HepG2 (cell line): ENCODE data around the gene JHY. TPM values are rescaled to one million over a fixed set of nuclear protein-coding genes. Genes with fewer than 3 reads are reported as not detected.

Experiments
- ATAC-seq: fragments of 200-7000 bp; cut with Tn5 transposase; 3 replicates; pipeline ENCODE4 v1.9.1; 2020; ENCODE audit warnings: mild to moderate bottlenecking, moderate library complexity
- BruUV-seq: library from RNA; stranded (reverse); fragments of 400-500 nt; replicated peaks from 2 replicates; lab custom pipeline; 2021; lab: Mats Ljungman, UMichigan
- CTCF ChIA-PET: fragments of 300-600 bp; formaldehyde crosslinking; extraction: SDS; loops from one replicate; lab custom pipeline; 2021; ENCODE audit warnings: low total read pairs, inconsistent platforms, low intra/inter-chr PET ratio; lab: Yijun Ruan, JAX
- POLR2A ChIA-PET: fragments of 350-600 bp; sonication (Branson Sonifier 250); formaldehyde crosslinking; loops from one replicate; lab custom pipeline; 2020; ENCODE audit warnings: antibody characterized with exemption, inconsistent platforms; lab: Yijun Ruan, JAX
- DNase-seq: peaks from one replicate; pipeline ENCODE4 v3.0.0-alpha.2; 2015; ENCODE audit warnings: low spot score
- FAIRE-seq: peaks from 3 replicates; lab custom pipeline; 2011; peaks lifted over from hg19 to GRCh38; lab: Jason Lieb, UNC
- H2AFZ ChIP-seq: one replicate; pipeline ENCODE4 v1.6.1; 2011; ENCODE audit warnings: low read length, inconsistent platforms
- H3K27ac ChIP-seq: fragments of 300-600 bp; 3 replicates; pipeline ENCODE4 v1.8.0; 2011; ENCODE audit warnings: mixed run types, mild to moderate bottlenecking, mixed read lengths, low read length, inconsistent platforms; ENCODE audit not compliant: insufficient read depth; ENCODE audit errors: extremely low read length
- H3K27me3 ChIP-seq, 2 experiments: fragments of 200-600 bp in 1 of 2; 2 replicates in 1 of 2; 3 replicates in 1 of 2; pipeline versions ENCODE4 v1.6.0 to v1.8.0; 2011; ENCODE audit warnings: low read length in 2 of 2, mild to moderate bottlenecking in 2 of 2, moderate library complexity in 2 of 2, inconsistent platforms in 1 of 2; ENCODE audit not compliant: insufficient read depth in 2 of 2, control insufficient read depth in 1 of 2
- H3K36me3 ChIP-seq, 2 experiments: fragments of 200-600 bp in 1 of 2; replicated peaks in 1 of 2; 2 replicates in 1 of 2; 3 replicates in 1 of 2; pipeline versions ENCODE4 v1.5.1 to v1.8.0; 2011; ENCODE audit warnings: low read length in 2 of 2, inconsistent platforms in 1 of 2; ENCODE audit not compliant: insufficient read depth in 2 of 2, control insufficient read depth in 1 of 2
- H3K4me1 ChIP-seq: 2 replicates; pipeline ENCODE4 v1.5.1; 2012; ENCODE audit warnings: low read length, inconsistent platforms; ENCODE audit not compliant: insufficient read depth
- H3K4me2 ChIP-seq: 2 replicates; pipeline ENCODE4 v1.6.0; 2011; ENCODE audit warnings: low read depth, low read length, inconsistent platforms
- H3K4me3 ChIP-seq, 3 experiments: fragments of 200-600 bp in 1 of 3; sonication (generic), shearing (Covaris generic) in 1 of 3; replicated peaks in 1 of 3; 2 replicates each; pipeline ENCODE4 v1.5.1; 2011 to 2016; ENCODE audit warnings: low read length in 3 of 3, inconsistent platforms in 2 of 3, low read depth in 2 of 3, mild to moderate bottlenecking in 2 of 3, control low read depth in 1 of 3, mixed read lengths in 1 of 3; ENCODE audit not compliant: insufficient read depth in 1 of 3
- H3K79me2 ChIP-seq: one replicate; pipeline ENCODE4 v1.6.1; 2011; ENCODE audit warnings: low read length, inconsistent platforms; ENCODE audit not compliant: insufficient read depth
- H3K9ac ChIP-seq: 2 replicates; pipeline ENCODE4 v1.6.0; 2011; ENCODE audit warnings: mild to moderate bottlenecking, low read depth, low read length, inconsistent platforms; ENCODE audit not compliant: insufficient read depth
- H3K9me3 ChIP-seq: 2 replicates; pipeline ENCODE4 v1.5.1; 2012; ENCODE audit warnings: mild to moderate bottlenecking, low read length
- H4K20me1 ChIP-seq: 2 replicates; pipeline ENCODE4 v1.6.0; 2011; ENCODE audit warnings: inconsistent platforms, mild to moderate bottlenecking, low read length, moderate library complexity; ENCODE audit not compliant: insufficient read depth
- CBX2 ChIP-seq, 2 experiments: fragments of 200-600 bp in 1 of 2; sonication (generic); formaldehyde crosslinking in 1 of 2; IDR thresholded peaks; 2 replicates each; pipeline versions ENCODE4 v1.7.0 to v1.8.1; 2018 to 2022; ENCODE audit warnings: low read depth in 2 of 2, low read length in 1 of 2, mild to moderate bottlenecking in 1 of 2, missing genetic modification reagents in 1 of 2
- CENPBD1 ChIP-seq: sonication (generic); formaldehyde crosslinking; IDR thresholded peaks from 2 replicates; pipeline ENCODE4 v1.8.0; 2022; ENCODE audit warnings: missing genetic modification reagents, low read depth, mild to moderate bottlenecking, borderline replicate concordance
- HIVEP1 ChIP-seq: sonication (generic); formaldehyde crosslinking; IDR thresholded peaks from 2 replicates; pipeline ENCODE4 v1.4.0; 2020; ENCODE audit warnings: mild to moderate bottlenecking, missing genetic modification reagents
- KLF11 ChIP-seq: IDR thresholded peaks from 2 replicates; pipeline ENCODE4 v1.6.1; 2016; ENCODE audit warnings: missing compliant biosample characterization
- MLX ChIP-seq: IDR thresholded peaks from 2 replicates; pipeline ENCODE4 v1.6.1; 2016
- NR2F6 ChIP-seq, 2 experiments: IDR thresholded peaks; 2 replicates each; pipeline ENCODE4 v1.6.1; 2016; ENCODE audit warnings: antibody characterized with exemption in 1 of 2, mild to moderate bottlenecking in 1 of 2
- POLR2G ChIP-seq: fragments of 200-400 bp; formaldehyde crosslinking; IDR thresholded peaks from 2 replicates; pipeline ENCODE4 v1.6.1; 2018; ENCODE audit warnings: mild to moderate bottlenecking, low read depth, low read length, moderate library complexity
- SAFB2 ChIP-seq: sonication (generic); formaldehyde crosslinking; IDR thresholded peaks from 2 replicates; pipeline ENCODE4 v1.5.1; 2020; ENCODE audit warnings: missing genetic modification reagents, low read depth, mild to moderate bottlenecking, borderline replicate concordance
- SKIL ChIP-seq: sonication (generic); formaldehyde crosslinking; IDR thresholded peaks from 2 replicates; pipeline ENCODE4 v1.8.0; 2022; ENCODE audit warnings: missing genetic modification reagents, mild to moderate bottlenecking, moderate library complexity, borderline replicate concordance
- SMAD3 ChIP-seq: sonication (generic); formaldehyde crosslinking; IDR thresholded peaks from 2 replicates; pipeline ENCODE4 v1.4.0; 2020; ENCODE audit warnings: missing genetic modification reagents
- SOX5 ChIP-seq: IDR thresholded peaks from 2 replicates; pipeline ENCODE4 v1.6.1; 2016; ENCODE audit warnings: borderline replicate concordance
- ZNF281 ChIP-seq: sonication (generic); formaldehyde crosslinking; IDR thresholded peaks from 2 replicates; pipeline ENCODE4 v1.4.0; 2020; ENCODE audit warnings: missing genetic modification reagents, borderline replicate concordance
- ZNF644 ChIP-seq: IDR thresholded peaks from 2 replicates; pipeline ENCODE4 v1.6.1; 2016; ENCODE audit warnings: low read depth
- ZNF691 ChIP-seq: sonication (generic); formaldehyde crosslinking; IDR thresholded peaks from 2 replicates; pipeline ENCODE4 v1.4.0; 2020; ENCODE audit warnings: missing genetic modification reagents, low read depth, mild to moderate bottlenecking, borderline replicate concordance
- ZNF780A ChIP-seq: sonication (generic); formaldehyde crosslinking; IDR thresholded peaks from 2 replicates; pipeline ENCODE4 v1.8.0; 2022; ENCODE audit warnings: mild to moderate bottlenecking, missing genetic modification reagents, moderate library complexity
- ZSCAN21 ChIP-seq: sonication (generic); formaldehyde crosslinking; IDR thresholded peaks from 2 replicates; pipeline ENCODE4 v1.8.0; 2022; ENCODE audit warnings: mild to moderate bottlenecking, missing genetic modification reagents, moderate library complexity, borderline replicate concordance
- WGBS: methylation state at CpG from one replicate; pipeline ENCODE4 v1.1.6; 2017; ENCODE audit warnings: low lambda C conversion rate; 5-methylcytosine and 5-hydroxymethylcytosine counted together
- in situ Hi-C: cut with HindIII; loops from 2 replicates; pipeline ENCODE4 v1.10.0; 2017; ENCODE audit warnings: low pct_unique_long_range_greater_than_20kb; ENCODE audit not compliant: extremely low pct_ligation_motif_present
- intact Hi-C: fragments of 100-400 bp; cut with micrococcal nuclease; formaldehyde crosslinking; loops from one replicate; pipeline ENCODE4 v1.10.0; 2022; ENCODE audit not compliant: unreplicated experiment
- polyA plus RNA-seq, 8 experiments: library from polyadenylated mRNA; depleted of rRNA in 3 of 8; stranded (reverse) in 7 of 8; unstranded in 1 of 8; fragments of >200 nt; fragmentation: Illumina TruSeq in 4 of 8; extraction: Trizol in 4 of 8; gene quantifications; 2 replicates each; pipeline versions ENCODE4 v1.2.1 to v1.2.3, GENCODE V29; 2011 to 2016; ENCODE audit warnings: low read depth in 4 of 8, missing spikeins in 1 of 8, mixed read lengths in 1 of 8; ENCODE audit not compliant: insufficient read depth in 1 of 8
- total RNA-seq, 5 experiments: library from RNA; depleted of rRNA; stranded (reverse); fragments of >200 nt; fragmentation: Illumina TruSeq; extraction: Trizol; gene quantifications; 2 replicates each; pipeline ENCODE4 v1.2.3, GENCODE V29; 2016; ENCODE audit warnings: low read depth in 1 of 5

JHY gene
- total and polyA plus RNA-seq, 2 of the 13 experiments (the other 11 are each of a cell fraction or from before 2014, with no cell fraction given) = not detected

GRCh38 chr11:122853261-122853660 is 29.3 kb upstream of the JHY start:
- BruUV-seq = no TSS peak

More at GRCh38 chr11:122853261-122853660, 29.3 kb upstream of the JHY start:
- WGBS = 42% methylated on average over 11 of the region's 11 CpGs
- intact Hi-C loops (no loop called here), in situ Hi-C loops (loop anchor here (5.0 kb wide), 2 partner anchors 41 to 221 kb away; no protein-coding TSS in a partner anchor)
- ChIA-PET CTCF (interaction anchor here (1.2 to 2.1 kb wide), 3 partner anchors 39 to 224 kb away, joined by 10 to 16 read pairs (median 11); no protein-coding TSS in a partner anchor), POLR2A (no interaction called here)
- no peaks in the 10 kb centered on the region for H3K4me1 ChIP-seq
- DNase-seq = no peak
- no peaks in the 10 kb centered on the region; the same call in 1 of the 2 replicates for H4K20me1 ChIP-seq
- H3K9ac ChIP-seq = no peak overlapping the region
- H3K9me3 ChIP-seq = no peaks in the 10 kb centered on the region
- H3K4me2 ChIP-seq = no peak overlapping the region
- no peak for TF ChIP-seq SKIL (CRISPR knock-in tag)
- no peak for TF ChIP-seq CENPBD1 (CRISPR knock-in tag)
- TF ChIP-seq POLR2G = no peak
- no peak for TF ChIP-seq CBX2 (IDR thresholded peaks at IDR 0.05; ENCODE audit: low read depth, low read length)
- TF ChIP-seq CBX2 (CRISPR knock-in tag; IDR thresholded peaks at IDR 0.05; ENCODE audit: low read depth) = no peak
- TF ChIP-seq ZNF691 (CRISPR knock-in tag) = no peak
- no peak for TF ChIP-seq ZNF281 (CRISPR knock-in tag)
- TF ChIP-seq ZNF644 (CRISPR knock-in tag) = no peak
- TF ChIP-seq SOX5 (CRISPR knock-in tag) = no peak
- TF ChIP-seq ZSCAN21 = no peak
- TF ChIP-seq SMAD3 (CRISPR knock-in tag) = no peak
- no peak for TF ChIP-seq MLX (CRISPR knock-in tag)
- TF ChIP-seq KLF11 (CRISPR knock-in tag) = no peak
- no peak for TF ChIP-seq ZNF780A (CRISPR knock-in tag)
- no peak for TF ChIP-seq SAFB2 (CRISPR knock-in tag)
- TF ChIP-seq NR2F6 (IDR thresholded peaks at IDR 0.05) = no peak
- no peak for TF ChIP-seq NR2F6 (CRISPR knock-in tag; IDR thresholded peaks at IDR 0.05)
- TF ChIP-seq HIVEP1 (CRISPR knock-in tag) = no peak
- H2AFZ ChIP-seq = no peak overlapping the region
- H3K27me3 ChIP-seq = peaks cover 2 to 27% of the 10 kb centered on the region in 2 experiments; a peak in 2 of 5 replicates
- no peak overlapping the region for H3K4me3 ChIP-seq
- H3K36me3 ChIP-seq = no peaks in the 10 kb centered on the region
- no peak for ATAC-seq
- no peak for FAIRE-seq
- no peak overlapping the region for H3K27ac ChIP-seq
- no peaks in the 10 kb centered on the region for H3K79me2 ChIP-seq
